ENCODE data around the gene CST5. TPM values are rescaled to one million over a fixed set of nuclear protein-coding genes. Genes with fewer than 3 reads are reported as not detected.
"Not testable (repeated sequence)": the region's sequence is repeated elsewhere in the genome, so short reads cannot be mapped to it uniquely, and the experiment has no call there.

Gene CST5
- polyA plus RNA-seq, 1 donor from 2014 or later = not detected

DNA sequence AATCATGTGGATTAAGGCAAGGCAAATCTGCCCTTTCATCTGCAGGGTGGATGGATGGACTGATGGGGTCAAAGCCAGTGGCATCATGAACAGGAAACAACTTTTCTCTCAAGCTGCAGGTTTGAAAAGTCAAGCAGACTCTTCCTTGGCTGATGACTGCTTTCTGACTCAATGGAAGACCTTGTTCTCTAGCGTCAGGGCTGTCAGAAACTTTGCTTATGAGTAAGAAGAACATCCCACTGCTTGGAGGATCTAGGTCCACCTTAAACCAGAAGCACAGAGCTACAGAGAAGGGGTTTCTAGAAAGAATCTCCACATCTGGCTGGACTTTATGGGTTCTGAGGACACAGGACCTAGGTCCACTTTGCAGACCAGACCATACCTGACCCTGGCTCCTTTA is 36.3 kb upstream of the CST5 start:
- Histone ChIP-seq H3K9me3 (ENCODE audit: low read length) (no peaks in the 10 kb centered on the region), H3F3A (ENCODE audit: insufficient read depth, low read length, poor library complexity, severe bottlenecking) (no peaks in the 10 kb centered on the region), H3K27ac (ENCODE audit: low read length) (no peak overlapping the region), H3K4me2 (ENCODE audit: low read length) (no peak overlapping the region), H4K20me1 (ENCODE audit: insufficient read depth) (no peaks in the 10 kb centered on the region), H3K4me3 (ENCODE audit: low read length) (no peak overlapping the region), H3K27me3 (ENCODE audit: insufficient read depth, low read depth, low read length) (no peaks in the 10 kb centered on the region), H3K36me3 (ENCODE audit: insufficient read depth, low read length) (no peaks in the 10 kb centered on the region), H3K9me2 (ENCODE audit: insufficient read depth, low read length) (no peaks in the 10 kb centered on the region), H3K9ac (ENCODE audit: low read length) (no peak overlapping the region), H3K79me2 (replicated peaks; ENCODE audit: insufficient read depth, low read length) (no peaks in the 10 kb centered on the region), H2AFZ (ENCODE audit: low read depth, low read length) (no peak overlapping the region)
- TF ChIP-seq EP300 (conservative IDR thresholded peaks at IDR 0.05; ENCODE audit: poor library complexity, severe bottlenecking) (no peak), TAF1 (IDR thresholded peaks at IDR 0.05; ENCODE audit: low read depth) (no peak), RAD21 (conservative IDR thresholded peaks at IDR 0.05) (no peak), SMC3 (conservative IDR thresholded peaks at IDR 0.05; ENCODE audit: poor library complexity) (no peak), EZH2 (IDR thresholded peaks at IDR 0.05; ENCODE audit: borderline replicate concordance, insufficient read depth, low read length, poor library complexity, severe bottlenecking) (no peak), MXI1 (conservative IDR thresholded peaks at IDR 0.05; ENCODE audit: poor library complexity, severe bottlenecking) (no peak), POLR2AphosphoS5 (IDR thresholded peaks at IDR 0.05) (no peak)
- TF ChIP-seq, protein P1, sequence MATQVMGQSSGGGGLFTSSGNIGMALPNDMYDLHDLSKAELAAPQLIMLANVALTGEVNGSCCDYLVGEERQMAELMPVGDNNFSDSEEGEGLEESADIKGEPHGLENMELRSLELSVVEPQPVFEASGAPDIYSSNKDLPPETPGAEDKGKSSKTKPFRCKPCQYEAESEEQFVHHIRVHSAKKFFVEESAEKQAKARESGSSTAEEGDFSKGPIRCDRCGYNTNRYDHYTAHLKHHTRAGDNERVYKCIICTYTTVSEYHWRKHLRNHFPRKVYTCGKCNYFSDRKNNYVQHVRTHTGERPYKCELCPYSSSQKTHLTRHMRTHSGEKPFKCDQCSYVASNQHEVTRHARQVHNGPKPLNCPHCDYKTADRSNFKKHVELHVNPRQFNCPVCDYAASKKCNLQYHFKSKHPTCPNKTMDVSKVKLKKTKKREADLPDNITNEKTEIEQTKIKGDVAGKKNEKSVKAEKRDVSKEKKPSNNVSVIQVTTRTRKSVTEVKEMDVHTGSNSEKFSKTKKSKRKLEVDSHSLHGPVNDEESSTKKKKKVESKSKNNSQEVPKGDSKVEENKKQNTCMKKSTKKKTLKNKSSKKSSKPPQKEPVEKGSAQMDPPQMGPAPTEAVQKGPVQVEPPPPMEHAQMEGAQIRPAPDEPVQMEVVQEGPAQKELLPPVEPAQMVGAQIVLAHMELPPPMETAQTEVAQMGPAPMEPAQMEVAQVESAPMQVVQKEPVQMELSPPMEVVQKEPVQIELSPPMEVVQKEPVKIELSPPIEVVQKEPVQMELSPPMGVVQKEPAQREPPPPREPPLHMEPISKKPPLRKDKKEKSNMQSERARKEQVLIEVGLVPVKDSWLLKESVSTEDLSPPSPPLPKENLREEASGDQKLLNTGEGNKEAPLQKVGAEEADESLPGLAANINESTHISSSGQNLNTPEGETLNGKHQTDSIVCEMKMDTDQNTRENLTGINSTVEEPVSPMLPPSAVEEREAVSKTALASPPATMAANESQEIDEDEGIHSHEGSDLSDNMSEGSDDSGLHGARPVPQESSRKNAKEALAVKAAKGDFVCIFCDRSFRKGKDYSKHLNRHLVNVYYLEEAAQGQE (IDR thresholded peaks at IDR 0.05; ENCODE audit: borderline replicate concordance) = no peak
- TF ChIP-seq, protein P2, sequence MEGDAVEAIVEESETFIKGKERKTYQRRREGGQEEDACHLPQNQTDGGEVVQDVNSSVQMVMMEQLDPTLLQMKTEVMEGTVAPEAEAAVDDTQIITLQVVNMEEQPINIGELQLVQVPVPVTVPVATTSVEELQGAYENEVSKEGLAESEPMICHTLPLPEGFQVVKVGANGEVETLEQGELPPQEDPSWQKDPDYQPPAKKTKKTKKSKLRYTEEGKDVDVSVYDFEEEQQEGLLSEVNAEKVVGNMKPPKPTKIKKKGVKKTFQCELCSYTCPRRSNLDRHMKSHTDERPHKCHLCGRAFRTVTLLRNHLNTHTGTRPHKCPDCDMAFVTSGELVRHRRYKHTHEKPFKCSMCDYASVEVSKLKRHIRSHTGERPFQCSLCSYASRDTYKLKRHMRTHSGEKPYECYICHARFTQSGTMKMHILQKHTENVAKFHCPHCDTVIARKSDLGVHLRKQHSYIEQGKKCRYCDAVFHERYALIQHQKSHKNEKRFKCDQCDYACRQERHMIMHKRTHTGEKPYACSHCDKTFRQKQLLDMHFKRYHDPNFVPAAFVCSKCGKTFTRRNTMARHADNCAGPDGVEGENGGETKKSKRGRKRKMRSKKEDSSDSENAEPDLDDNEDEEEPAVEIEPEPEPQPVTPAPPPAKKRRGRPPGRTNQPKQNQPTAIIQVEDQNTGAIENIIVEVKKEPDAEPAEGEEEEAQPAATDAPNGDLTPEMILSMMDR (IDR thresholded peaks at IDR 0.05; ENCODE audit: poor library complexity, severe bottlenecking) = no peak

DNA sequence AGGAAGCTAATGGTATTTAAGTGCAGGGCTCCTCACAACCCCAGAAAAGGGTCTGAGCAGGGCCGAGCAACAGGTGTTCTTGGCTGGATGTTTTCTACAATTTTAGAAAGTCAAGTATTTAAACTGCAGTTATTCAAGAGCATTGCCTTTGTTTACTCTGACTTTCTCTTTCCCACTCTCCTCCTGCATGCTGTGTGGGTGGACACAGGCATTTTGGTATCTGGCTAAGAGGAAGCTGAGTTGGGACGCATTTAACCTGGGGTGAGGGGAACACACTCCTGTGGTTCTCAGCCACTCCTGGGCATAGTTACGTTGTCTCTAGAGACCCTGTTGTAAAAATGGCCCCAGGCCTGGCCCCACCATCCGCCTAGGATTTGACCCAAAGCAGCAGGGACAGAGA is 34.9 kb upstream of the CST5 start:
- H3K9ac ChIP-seq (ENCODE audit: low read length); H3K9me3 ChIP-seq (ENCODE audit: low read length); H3K36me3 ChIP-seq (ENCODE audit: insufficient read depth, low read length); H3F3A ChIP-seq (ENCODE audit: insufficient read depth, low read length, poor library complexity, severe bottlenecking); H4K20me1 ChIP-seq (ENCODE audit: insufficient read depth); H3K27ac ChIP-seq (ENCODE audit: low read length); H3K4me3 ChIP-seq (ENCODE audit: low read length); H2AFZ ChIP-seq (ENCODE audit: low read depth, low read length); H3K4me2 ChIP-seq (ENCODE audit: low read length); H3K9me2 ChIP-seq (ENCODE audit: insufficient read depth, low read length); H3K27me3 ChIP-seq (ENCODE audit: insufficient read depth, low read depth, low read length); H3K79me2 ChIP-seq (replicated peaks; ENCODE audit: insufficient read depth, low read length): not testable (repeated sequence)

DNA sequence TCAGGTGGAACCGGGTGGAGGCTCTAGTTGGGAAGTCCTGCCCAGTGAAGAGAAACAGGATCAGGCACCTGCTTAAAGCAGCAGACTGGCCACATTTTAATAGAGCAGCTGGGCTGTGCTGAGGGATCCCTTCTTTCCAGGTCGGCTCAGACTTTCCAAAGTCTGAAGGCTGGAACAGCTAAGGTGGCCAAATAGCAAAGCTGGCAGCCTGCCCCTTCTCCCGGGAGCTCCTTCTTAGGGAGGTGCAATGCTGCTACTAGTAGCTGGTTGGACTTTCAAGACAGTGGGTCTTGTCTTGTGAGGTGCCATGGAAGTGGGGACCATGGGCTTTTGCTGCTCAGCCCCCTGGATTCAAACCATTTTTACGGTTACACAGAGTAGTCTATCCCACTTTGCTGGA is 30.7 kb upstream of the CST5 start:
- Histone ChIP-seq H4K20me1 (ENCODE audit: insufficient read depth) (no peaks in the 10 kb centered on the region), H3K79me2 (replicated peaks; ENCODE audit: insufficient read depth, low read length) (no peaks in the 10 kb centered on the region), H3K36me3 (ENCODE audit: insufficient read depth, low read length) (no peaks in the 10 kb centered on the region), H2AFZ (ENCODE audit: low read depth, low read length) (no peak overlapping the region), H3K9me2 (ENCODE audit: insufficient read depth, low read length) (no peaks in the 10 kb centered on the region), H3K27ac (ENCODE audit: low read length) (no peak overlapping the region), H3K9me3 (ENCODE audit: low read length) (no peaks in the 10 kb centered on the region), H3K9ac (ENCODE audit: low read length) (no peak overlapping the region), H3F3A (ENCODE audit: insufficient read depth, low read length, poor library complexity, severe bottlenecking) (no peaks in the 10 kb centered on the region), H3K27me3 (ENCODE audit: insufficient read depth, low read depth, low read length) (no peaks in the 10 kb centered on the region), H3K4me3 (ENCODE audit: low read length) (no peak overlapping the region), H3K4me2 (ENCODE audit: low read length) (no peak overlapping the region)
- no peak for TF ChIP-seq TAF1 (IDR thresholded peaks at IDR 0.05; ENCODE audit: low read depth)
- no peak for TF ChIP-seq EZH2 (IDR thresholded peaks at IDR 0.05; ENCODE audit: borderline replicate concordance, insufficient read depth, low read length, poor library complexity, severe bottlenecking)
- TF ChIP-seq, protein P2 (IDR thresholded peaks at IDR 0.05; ENCODE audit: poor library complexity, severe bottlenecking) = no peak
- TF ChIP-seq, protein P1 (IDR thresholded peaks at IDR 0.05; ENCODE audit: borderline replicate concordance) = no peak
